Effector CD4-positive, alpha-beta T cell (primary cell): ENCODE measurements around the gene BRSK1.

ENCODE experiments used
- DNase-seq: peaks from one replicate; pipeline ENCODE4 v3.0.0-alpha.2; 2020

Gene BRSK1

DNA sequence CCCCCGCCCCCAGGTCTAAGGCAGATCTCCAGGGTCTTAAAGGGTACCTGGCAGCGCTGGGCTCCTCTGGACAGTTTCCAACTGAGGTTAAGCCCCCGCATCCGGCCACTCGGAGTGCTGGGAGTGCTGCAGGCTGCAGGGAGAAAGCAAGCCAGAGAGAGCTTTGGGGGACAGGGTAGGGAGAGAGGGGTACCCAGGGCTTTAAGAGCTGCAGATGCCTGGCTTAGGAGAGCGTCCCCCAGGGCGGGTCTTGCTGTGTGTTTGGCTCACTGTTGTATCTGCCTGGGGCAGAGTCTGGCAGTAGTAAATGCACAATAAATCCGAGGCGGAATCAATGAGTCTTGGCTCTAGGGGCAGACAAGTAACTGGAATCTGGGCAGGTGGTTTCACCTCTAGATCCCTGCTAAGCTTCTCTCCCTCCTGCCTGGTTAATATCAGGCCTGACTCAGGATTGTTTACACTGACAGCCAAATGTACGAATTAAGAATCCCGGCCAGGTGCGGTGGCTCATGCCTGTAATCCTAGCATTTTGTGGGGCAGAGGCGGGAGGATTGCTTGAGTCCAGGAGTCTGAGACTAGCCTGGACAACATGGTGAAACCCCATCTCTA, 71.5 kb downstream of the BRSK1 start:
- DNase-seq, result no peak

DNA sequence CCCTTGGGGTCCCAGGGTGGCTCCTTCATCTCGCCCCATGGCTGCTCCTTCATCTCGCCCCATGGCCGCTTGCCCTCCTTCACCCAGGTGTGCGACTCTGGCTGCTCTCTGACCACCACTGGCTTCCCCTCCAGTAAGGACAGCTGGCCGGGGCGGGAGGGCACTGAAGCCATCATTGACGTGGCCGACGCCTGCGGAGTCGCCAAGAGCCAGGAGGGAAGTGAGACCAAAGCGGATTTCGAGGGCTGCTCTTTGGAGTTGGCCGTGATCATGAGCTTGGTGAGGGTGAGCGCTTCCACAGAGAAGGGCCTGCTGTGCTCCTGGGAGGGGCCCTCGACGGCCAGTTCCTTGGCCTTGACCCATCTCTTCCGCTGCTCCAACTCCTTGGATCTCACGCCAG, 74.7 kb downstream of the BRSK1 start:
- DNase-seq, result no peak

DNA sequence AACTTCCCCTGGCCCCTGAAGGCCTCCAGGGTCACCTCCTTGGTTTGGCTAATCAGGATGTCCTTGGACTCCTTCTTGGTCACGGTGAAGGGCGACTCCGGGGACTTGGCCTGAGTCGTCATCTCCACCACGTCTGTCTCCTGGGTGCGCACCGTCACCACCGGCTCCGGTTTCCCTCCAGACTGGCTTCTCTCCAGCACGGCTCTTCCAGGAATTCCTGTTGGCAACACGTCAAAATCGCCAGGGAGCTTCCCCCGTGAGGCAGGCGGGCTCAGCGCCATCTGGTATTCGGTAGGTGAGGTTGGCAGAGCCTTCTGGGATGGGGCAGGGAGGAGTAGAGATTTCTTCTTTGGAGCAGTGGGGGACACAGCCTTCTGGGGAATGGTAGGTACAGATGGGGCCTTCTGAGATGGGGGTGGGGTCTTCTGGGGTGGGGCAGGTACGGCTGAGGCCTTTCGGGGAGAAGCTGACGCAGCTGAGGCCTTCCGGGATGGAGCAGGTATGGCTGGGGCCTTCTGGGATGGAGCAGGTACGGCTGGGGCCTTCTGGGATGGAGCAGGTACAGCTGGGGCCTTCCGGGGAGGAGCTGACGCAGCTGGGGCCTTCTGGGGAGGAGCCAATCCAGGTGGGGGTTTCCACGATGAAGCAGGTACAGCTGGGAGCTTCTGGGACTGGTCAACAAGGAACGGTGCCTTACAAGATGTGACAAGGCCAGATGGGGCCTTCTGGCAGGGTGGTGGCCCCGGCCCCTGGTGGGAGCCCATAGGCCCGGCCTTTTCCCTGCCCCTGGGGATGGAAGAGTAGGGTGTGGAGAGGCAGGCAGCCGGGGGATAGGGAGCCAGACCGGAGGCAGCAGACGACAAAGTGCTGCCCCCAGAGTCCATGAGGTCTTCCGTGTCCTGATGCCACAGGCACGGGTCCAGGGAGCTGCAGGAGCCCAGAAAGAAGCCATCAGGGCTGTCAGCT, 75.4 kb downstream of the BRSK1 start:
- no peak for DNase-seq

DNA sequence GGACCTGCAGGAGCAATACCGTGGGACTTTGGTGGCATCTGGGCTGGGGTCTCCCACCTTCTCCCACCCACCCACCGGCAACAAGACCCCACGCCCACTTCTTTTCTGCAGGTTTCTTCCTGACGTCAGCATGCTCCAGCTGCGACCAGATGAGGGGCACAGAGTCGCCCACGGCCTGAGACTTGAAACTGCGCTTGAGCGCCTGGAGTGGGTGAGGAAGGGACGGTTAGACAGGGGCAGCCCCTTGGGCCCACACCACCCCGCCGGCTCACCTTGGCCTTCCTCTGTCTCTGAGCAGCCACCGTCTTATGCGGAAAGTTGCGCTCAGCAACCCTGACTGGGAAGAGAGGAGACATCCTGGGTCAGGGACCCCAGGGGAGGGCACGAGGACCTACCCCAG, 77.1 kb downstream of the BRSK1 start:
- no peak for DNase-seq
